AG09309 (cell line): ENCODE data around the gene MAPK1.
"Not testable (repeated sequence)": the region's sequence is repeated elsewhere in the genome, so short reads cannot be mapped to it uniquely, and the experiment has no call there.

Source experiments
- DNase-seq: peaks from one replicate; pipeline ENCODE4 v3.0.0-alpha.2; 2010; ENCODE audit warnings: low read depth
- H3K4me3 ChIP-seq: 2 replicates; pipeline ENCODE4 v1.5.1; 2011; ENCODE audit warnings: mild to moderate bottlenecking, low read depth, low read length, moderate library complexity; ENCODE audit not compliant: control insufficient read depth
- CTCF ChIP-seq: IDR thresholded peaks from 2 replicates; pipeline ENCODE4 v1.5.1; 2011; ENCODE audit warnings: mild to moderate bottlenecking, low read depth, low read length, inconsistent platforms; ENCODE audit not compliant: insufficient read depth, control insufficient read depth; ENCODE audit errors: missing control alignments

MAPK1 gene

GRCh38 chr22:21829523-21829922 is 37.9 kb downstream of the MAPK1 start:
- DNase-seq: no peak
- TF ChIP-seq CTCF: no peak
- H3K4me3 ChIP-seq: no peak overlapping the region

GRCh38 chr22:21828268-21828638 is 39.2 kb downstream of the MAPK1 start:
- no peak for DNase-seq
- H3K4me3 ChIP-seq: no peak overlapping the region
- no peak for TF ChIP-seq CTCF

- no peak overlapping the region for H3K4me3 ChIP-seq
- no peak for TF ChIP-seq CTCF
- no peak for DNase-seq
Observed at GRCh38 chr22:21827628-21828267, 39.7 kb downstream of the MAPK1 start.

GRCh38 chr22:21826204-21826603 is 41.2 kb downstream of the MAPK1 start:
- no peak for DNase-seq
- TF ChIP-seq CTCF: no peak

GRCh38 chr22:21824962-21825361 is 42.5 kb downstream of the MAPK1 start:
- not testable (repeated sequence) for H3K4me3 ChIP-seq, DNase-seq

More at GRCh38 chr22:21826204-21826603, 41.2 kb downstream of the MAPK1 start:
- H3K4me3 ChIP-seq: no peak overlapping the region

GRCh38 chr22:21824445-21824912 is 43.0 kb downstream of the MAPK1 start:
- no peak for TF ChIP-seq CTCF
- no peak for DNase-seq
- H3K4me3 ChIP-seq: no peak overlapping the region

- TF ChIP-seq CTCF: no peak
- no peak for DNase-seq
- no peak overlapping the region for H3K4me3 ChIP-seq
Observed at GRCh38 chr22:21823740-21824444, 43.6 kb downstream of the MAPK1 start.
